ENCODE measurements around the gene ACAD10. TPM values are rescaled to one million over a fixed set of nuclear protein-coding genes. Genes with fewer than 3 reads are reported as not detected.
"Not testable (repeated sequence)": the region's sequence is repeated elsewhere in the genome, so short reads cannot be mapped to it uniquely, and the experiment has no call there.

ACAD10 gene
- total RNA-seq, 2 experiments from 2014 or later = 15.0 to 35.3 TPM

DNA sequence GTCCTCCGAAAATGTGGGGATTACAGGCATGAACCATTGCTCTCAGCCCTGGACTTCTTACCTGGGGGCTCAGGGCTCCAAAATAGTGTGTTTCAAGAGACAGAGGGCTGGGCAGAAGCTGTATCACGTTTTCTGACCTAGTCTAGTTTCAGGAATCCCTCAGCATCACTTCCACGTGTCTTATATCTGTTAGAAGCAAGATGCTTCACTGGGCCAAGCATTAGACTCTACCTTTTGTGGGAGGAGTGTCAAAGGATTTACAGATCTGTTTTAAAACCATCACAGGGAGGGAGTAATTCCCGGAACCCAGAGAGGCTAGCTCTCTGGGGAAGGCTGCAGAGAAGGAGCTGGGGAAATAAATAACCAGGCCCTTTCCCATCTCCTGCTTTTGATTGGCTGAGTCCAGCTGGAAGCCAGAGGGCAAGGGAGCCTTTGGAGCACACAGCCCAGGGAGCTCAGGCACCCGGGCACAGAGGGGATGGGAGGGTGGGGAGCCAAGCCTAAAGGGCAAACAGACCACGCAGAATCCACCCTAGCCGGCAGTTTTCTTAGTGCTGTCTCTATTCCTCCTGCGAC, 47.6 kb downstream of the ACAD10 start:
- TF ChIP-seq EZH2phosphoT487 (IDR thresholded peaks at IDR 0.05; ENCODE audit: borderline replicate concordance, low read depth, low read length) = no peak
- TF ChIP-seq CTCF (conservative IDR thresholded peaks at IDR 0.05; ENCODE audit: low read length) = no peak
- intact Hi-C loops (cut with micrococcal nuclease; ENCODE audit: unreplicated experiment) = no loop called here
- Histone ChIP-seq H3K27ac (ENCODE audit: low read depth, low read length, poor library complexity, severe bottlenecking) (no peak overlapping the region), H3K4me2 (ENCODE audit: low read length) (no peak overlapping the region), H3K36me3 (ENCODE audit: insufficient read depth, low read length) (peaks cover 17% of the 10 kb centered on the region; the same call in 1 of the 2 replicates), H3K79me2 (ENCODE audit: insufficient read depth, low read depth, low read length) (no peaks in the 10 kb centered on the region), H4K20me1 (ENCODE audit: insufficient read depth, low read length) (no peaks in the 10 kb centered on the region), H3K4me1 (ENCODE audit: insufficient read depth, low read length, poor library complexity, severe bottlenecking) (peaks cover 50% of the 10 kb centered on the region), H3K4me3 (ENCODE audit: low read depth, low read length, poor library complexity, severe bottlenecking) (no peak overlapping the region), H2AFZ (ENCODE audit: low read length) (no peak overlapping the region), H3K9me2 (ENCODE audit: insufficient read depth, low read length) (no peaks in the 10 kb centered on the region), H3K9me3 (ENCODE audit: low read length) (peaks cover 7% of the 10 kb centered on the region; the same call in 1 of the 2 replicates)
- ChIA-PET POLR2A (no interaction called here), CTCF (ENCODE audit: unreplicated experiment) (no interaction called here)
- BruUV-seq (replicated peaks) = no TSS peak
- no peak for DNase-seq (ENCODE audit: low spot score)

DNA sequence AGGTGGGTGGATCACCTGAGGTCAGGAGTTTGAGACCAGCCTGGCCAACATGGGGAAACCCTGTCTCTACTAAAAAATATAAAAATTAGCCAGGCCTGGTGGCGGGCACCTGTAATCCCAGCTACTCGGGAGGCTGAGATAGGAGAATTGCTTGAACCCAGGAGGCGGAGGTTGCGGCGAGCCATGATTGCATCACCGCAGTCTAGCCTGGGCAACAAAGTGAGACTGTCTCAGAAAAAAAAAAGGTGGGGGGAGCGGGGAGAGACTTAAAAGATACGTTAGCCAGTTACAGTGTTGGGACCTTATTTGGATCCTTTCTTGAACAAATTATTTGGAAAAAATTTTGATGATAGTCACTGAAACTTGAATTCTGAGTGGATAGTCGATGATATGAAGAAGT, 53.7 kb downstream of the ACAD10 start:
- POLR2A ChIA-PET = interaction anchor here (0.6 kb wide), 1 partner anchor 27 kb away, joined by 3 read pairs; no protein-coding TSS in a partner anchor
- H4K20me1 ChIP-seq (ENCODE audit: insufficient read depth, low read length); H3K4me3 ChIP-seq (ENCODE audit: low read depth, low read length, poor library complexity, severe bottlenecking); intact Hi-C loops (cut with micrococcal nuclease; ENCODE audit: unreplicated experiment); H3K4me2 ChIP-seq (ENCODE audit: low read length); H3K27ac ChIP-seq (ENCODE audit: low read depth, low read length, poor library complexity, severe bottlenecking); H3K4me1 ChIP-seq (ENCODE audit: insufficient read depth, low read length, poor library complexity, severe bottlenecking); H3K9me3 ChIP-seq (ENCODE audit: low read length); BruUV-seq (replicated peaks); H3K9me2 ChIP-seq (ENCODE audit: insufficient read depth, low read length); CTCF ChIA-PET (ENCODE audit: unreplicated experiment); H2AFZ ChIP-seq (ENCODE audit: low read length); DNase-seq (ENCODE audit: low spot score); H3K79me2 ChIP-seq (ENCODE audit: insufficient read depth, low read depth, low read length); H3K36me3 ChIP-seq (ENCODE audit: insufficient read depth, low read length): not testable (repeated sequence)

- intact Hi-C loops (cut with micrococcal nuclease; ENCODE audit: unreplicated experiment) = no loop called here
- ChIA-PET POLR2A (interaction anchor here (0.7 kb wide), 3 partner anchors 12 to 306 kb away, joined by 3 to 4 read pairs (median 3); no protein-coding TSS in a partner anchor), CTCF (ENCODE audit: unreplicated experiment) (interaction anchor here (0.7 kb wide), 1 partner anchor 72 kb away, joined by 3 read pairs; no protein-coding TSS in a partner anchor)
- DNase-seq (ENCODE audit: low spot score) = no peak
- Histone ChIP-seq H3K4me1 (ENCODE audit: insufficient read depth, low read length, poor library complexity, severe bottlenecking) (no peaks in the 10 kb centered on the region), H3K27ac (ENCODE audit: low read depth, low read length, poor library complexity, severe bottlenecking) (no peak overlapping the region), H4K20me1 (ENCODE audit: insufficient read depth, low read length) (no peaks in the 10 kb centered on the region), H2AFZ (ENCODE audit: low read length) (no peak overlapping the region), H3K79me2 (ENCODE audit: insufficient read depth, low read depth, low read length) (no peaks in the 10 kb centered on the region), H3K9me2 (ENCODE audit: insufficient read depth, low read length) (no peaks in the 10 kb centered on the region), H3K9me3 (ENCODE audit: low read length) (no peaks in the 10 kb centered on the region), H3K36me3 (ENCODE audit: insufficient read depth, low read length) (0 out of 2 replicates have a peak, but pooled peaks cover 4% of the 10 kb centered on the region), H3K4me2 (ENCODE audit: low read length) (no peak overlapping the region), H3K4me3 (ENCODE audit: low read depth, low read length, poor library complexity, severe bottlenecking) (no peak overlapping the region)
- TF ChIP-seq EZH2phosphoT487 (IDR thresholded peaks at IDR 0.05; ENCODE audit: borderline replicate concordance, low read depth, low read length) = no peak
- no peak for TF ChIP-seq CTCF (conservative IDR thresholded peaks at IDR 0.05; ENCODE audit: low read length)
- BruUV-seq (replicated peaks) = no TSS peak
Measured at GRCh38 chr12:111741235-111741812, 55.5 kb downstream of the ACAD10 start.
